Measurements from ENCODE around the gene YJU2. TPM values are rescaled to one million over a fixed set of nuclear protein-coding genes. Genes with fewer than 3 reads are reported as not detected.
A peak's percentile ranks its signal among the peaks of the same experiment; 100 is the strongest.
"Not testable (repeated sequence)": the region's sequence is repeated elsewhere in the genome, so short reads cannot be mapped to it uniquely, and the experiment has no call there.

Gene YJU2
- total RNA-seq, 4 donors from 2014 or later = 23.4 to 33.6 (median 28.3) TPM

GRCh38 chr19:4232614-4233281 lies 14.1 kb upstream of the YJU2 start:
- DNase-seq (ENCODE audit: low spot score in 2 of 2) = no peak
- intact Hi-C loops (cut with DNase I; ENCODE audit: low total_unique reads) = no loop called here
- H3K4me3 ChIP-seq (ENCODE audit: low read depth, poor library complexity, severe bottlenecking) = no peak overlapping the region
- TF ChIP-seq CTCF (IDR thresholded peaks at IDR 0.05) (no peak), POLR2A (IDR thresholded peaks at IDR 0.05) (no peak)
- WGBS, 2 donors = 31 to 41% methylated on average over 20 to 21 of the region's 21 CpGs

GRCh38 chr19:4233282-4233853 lies 13.5 kb upstream of the YJU2 start:
- intact Hi-C loops (cut with DNase I; ENCODE audit: low total_unique reads) = no loop called here
- WGBS, 2 donors = 22 to 23% methylated on average over 11 of the region's 11 CpGs
- no peak for DNase-seq (ENCODE audit: low spot score in 2 of 2)
- no peak for TF ChIP-seq POLR2A (IDR thresholded peaks at IDR 0.05)
- peak in 1 of 3 donors; percentile 63 for TF ChIP-seq CTCF (IDR thresholded peaks at IDR 0.05)
- no peak overlapping the region for H3K4me3 ChIP-seq (ENCODE audit: low read depth, poor library complexity, severe bottlenecking)

GRCh38 chr19:4234142-4234861 lies 12.6 kb upstream of the YJU2 start:
- no peak overlapping the region for H3K4me3 ChIP-seq (ENCODE audit: low read depth, poor library complexity, severe bottlenecking)
- no peak for TF ChIP-seq POLR2A (IDR thresholded peaks at IDR 0.05)
- no peak for DNase-seq (ENCODE audit: low spot score in 2 of 2)
- intact Hi-C loops (cut with DNase I; ENCODE audit: low total_unique reads) = no loop called here
- WGBS, 2 donors = 52 to 57% methylated on average over 21 of the region's 21 CpGs

- intact Hi-C loops (cut with DNase I; ENCODE audit: low total_unique reads) = no loop called here
- H3K4me3 ChIP-seq (ENCODE audit: low read depth, poor library complexity, severe bottlenecking) = no peak overlapping the region
- 63 to 74% methylated on average over 13 of the region's 13 CpGs for WGBS, 2 donors
- TF ChIP-seq CTCF (IDR thresholded peaks at IDR 0.05) = no peak
- no peak for TF ChIP-seq POLR2A (IDR thresholded peaks at IDR 0.05)
- DNase-seq (ENCODE audit: low spot score in 2 of 2) = no peak
Measured at GRCh38 chr19:4234862-4235201, 12.0 kb upstream of the YJU2 start.

GRCh38 chr19:4237510-4237909 lies 9.4 kb upstream of the YJU2 start:
- H3K4me3 ChIP-seq (ENCODE audit: low read depth, poor library complexity, severe bottlenecking); intact Hi-C loops (cut with DNase I; ENCODE audit: low total_unique reads); DNase-seq (ENCODE audit: low spot score in 2 of 2): not testable (repeated sequence)
- 92 to 94% methylated on average over 16 of the region's 16 CpGs for WGBS, 2 donors

GRCh38 chr19:4238831-4239230 lies 8.0 kb upstream of the YJU2 start:
- 77 to 86% methylated on average over 4 of the region's 4 CpGs for WGBS, 2 donors
- DNase-seq (ENCODE audit: low spot score in 2 of 2) = no peak

More at GRCh38 chr19:4238831-4239230, 8.0 kb upstream of the YJU2 start:
- TF ChIP-seq POLR2A (IDR thresholded peaks at IDR 0.05) = no peak
- no peak for TF ChIP-seq CTCF (IDR thresholded peaks at IDR 0.05)
- no peak overlapping the region for H3K4me3 ChIP-seq (ENCODE audit: low read depth, poor library complexity, severe bottlenecking)
- intact Hi-C loops (cut with DNase I; ENCODE audit: low total_unique reads) = no loop called here

All from lower leg skin (tissue), 4 donors.